Osteoblast (primary cell): ENCODE results near the gene COL1A1. TPM values are rescaled to one million over a fixed set of nuclear protein-coding genes. Genes with fewer than 3 reads are reported as not detected.

Source experiments
- DNase-seq: peaks from one replicate; pipeline ENCODE4 v3.0.0; 2011; ENCODE audit warnings: low spot score, mixed read lengths; ENCODE audit not compliant: insufficient read length; ENCODE audit errors: missing footprints
- H2AFZ ChIP-seq: 2 replicates; pipeline ENCODE4 v1.6.0; 2011; ENCODE audit warnings: mild to moderate bottlenecking, low read length
- H3K27ac ChIP-seq: 2 replicates; pipeline ENCODE4 v1.5.1; 2011; ENCODE audit warnings: mild to moderate bottlenecking, low read depth, low read length, moderate library complexity
- H3K27me3 ChIP-seq: 2 replicates; pipeline ENCODE4 v1.6.0; 2012; ENCODE audit warnings: mild to moderate bottlenecking, control low read depth, inconsistent platforms, low read length, moderate library complexity; ENCODE audit not compliant: insufficient read depth
- H3K36me3 ChIP-seq: 2 replicates; pipeline ENCODE4 v1.5.1; 2011; ENCODE audit warnings: mild to moderate bottlenecking, low read length, control low read depth, moderate library complexity; ENCODE audit not compliant: insufficient read depth
- H3K4me1 ChIP-seq: 2 replicates; pipeline ENCODE4 v1.5.1; 2011; ENCODE audit warnings: mild to moderate bottlenecking, low read length, control low read depth, moderate library complexity; ENCODE audit not compliant: insufficient read depth
- H3K4me2 ChIP-seq: 2 replicates; pipeline ENCODE4 v1.6.0; 2011; ENCODE audit warnings: mild to moderate bottlenecking, low read length; ENCODE audit not compliant: insufficient read depth
- H3K4me3 ChIP-seq: fragments of 200-600 bp; sonication (generic); 3 replicates; pipeline ENCODE4 v1.5.1; 2012; ENCODE audit warnings: mild to moderate bottlenecking, low read length, inconsistent platforms; ENCODE audit not compliant: insufficient read depth
- H3K79me2 ChIP-seq: 2 replicates; pipeline ENCODE4 v1.6.0; 2012; ENCODE audit warnings: mild to moderate bottlenecking, low read length, control low read depth, inconsistent platforms; ENCODE audit not compliant: insufficient read depth
- H3K9me3 ChIP-seq: 2 replicates; pipeline ENCODE4 v1.5.1; 2011; ENCODE audit warnings: low read depth, low read length, control low read depth
- H4K20me1 ChIP-seq: 2 replicates; pipeline ENCODE4 v1.6.0; 2012; ENCODE audit warnings: mild to moderate bottlenecking, low read length, control low read depth; ENCODE audit not compliant: insufficient read depth
- total RNA-seq: library from RNA; depleted of rRNA; stranded (reverse); fragments of >200 nt; gene quantifications from 2 replicates; pipeline ENCODE4 v1.2.3, GENCODE V29; 2012
- TF ChIP-seq, protein P1 (sequence below): IDR thresholded peaks from 2 replicates; pipeline ENCODE4 v1.5.1; 2011; ENCODE audit warnings: mild to moderate bottlenecking, low read depth, low read length, moderate library complexity; ENCODE audit errors: extremely low read depth

COL1A1 gene
- total RNA-seq, 1 donor = 8,987 TPM

DNA sequence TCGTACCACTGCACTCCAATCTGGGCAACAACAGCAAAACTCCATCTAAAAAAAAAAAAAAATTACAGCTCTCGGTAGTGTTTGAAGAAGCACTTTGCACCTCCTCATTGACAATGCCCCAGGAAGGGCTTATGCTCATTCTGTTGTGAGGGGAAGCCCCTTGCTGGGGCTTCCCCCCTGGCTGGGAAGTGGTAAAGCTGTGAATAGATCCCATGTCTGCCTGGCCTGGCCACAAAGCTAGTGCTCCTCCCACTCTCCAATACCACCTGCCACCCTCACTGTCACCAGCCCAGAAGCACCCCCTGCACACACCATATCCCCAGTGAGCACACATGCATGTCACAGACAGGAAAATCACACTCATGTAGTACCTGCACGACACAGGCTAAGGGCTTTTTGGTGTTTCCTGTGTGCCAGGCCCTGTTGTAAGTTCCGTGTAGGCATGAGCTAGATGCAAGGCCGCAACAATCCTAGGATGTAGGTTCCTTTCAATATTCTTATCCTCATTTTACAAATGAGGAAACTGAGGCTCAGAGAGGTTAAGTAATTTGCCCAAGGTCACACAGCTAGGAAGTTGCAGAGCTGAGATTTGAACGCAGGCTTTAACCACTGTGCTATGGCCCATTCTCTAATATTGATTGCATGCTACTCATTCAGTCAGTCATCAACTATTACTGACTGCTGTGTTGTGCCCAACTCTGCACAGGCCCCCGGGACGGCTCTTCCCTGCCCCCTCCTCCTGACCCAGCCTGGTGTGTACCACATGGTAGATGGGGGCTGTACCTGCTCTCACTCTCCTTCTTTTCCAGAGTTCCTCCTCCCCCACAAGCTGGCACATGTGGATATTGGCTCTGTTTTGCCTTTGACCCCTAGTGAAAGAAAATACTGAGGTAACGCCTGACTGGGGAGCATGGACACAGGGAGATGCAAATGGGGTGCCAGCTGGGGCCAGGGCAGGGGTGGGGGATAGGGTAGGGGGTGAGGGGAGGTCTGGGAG, 11.9 kb upstream of the COL1A1 start:
- Histone ChIP-seq H3K4me2 (no peak overlapping the region), H2AFZ (no peak overlapping the region), H3K4me3 (no peak overlapping the region), H3K27ac (peak overlapping the region; percentile 96), H3K36me3 (no peaks in the 10 kb centered on the region), H3K27me3 (no peaks in the 10 kb centered on the region), H3K9me3 (no peaks in the 10 kb centered on the region), H3K79me2 (peaks cover 8% of the 10 kb centered on the region), H4K20me1 (no peaks in the 10 kb centered on the region), H3K4me1 (peaks cover 82% of the 10 kb centered on the region)
- DNase-seq = peak; percentile 26
- TF ChIP-seq, protein P1, sequence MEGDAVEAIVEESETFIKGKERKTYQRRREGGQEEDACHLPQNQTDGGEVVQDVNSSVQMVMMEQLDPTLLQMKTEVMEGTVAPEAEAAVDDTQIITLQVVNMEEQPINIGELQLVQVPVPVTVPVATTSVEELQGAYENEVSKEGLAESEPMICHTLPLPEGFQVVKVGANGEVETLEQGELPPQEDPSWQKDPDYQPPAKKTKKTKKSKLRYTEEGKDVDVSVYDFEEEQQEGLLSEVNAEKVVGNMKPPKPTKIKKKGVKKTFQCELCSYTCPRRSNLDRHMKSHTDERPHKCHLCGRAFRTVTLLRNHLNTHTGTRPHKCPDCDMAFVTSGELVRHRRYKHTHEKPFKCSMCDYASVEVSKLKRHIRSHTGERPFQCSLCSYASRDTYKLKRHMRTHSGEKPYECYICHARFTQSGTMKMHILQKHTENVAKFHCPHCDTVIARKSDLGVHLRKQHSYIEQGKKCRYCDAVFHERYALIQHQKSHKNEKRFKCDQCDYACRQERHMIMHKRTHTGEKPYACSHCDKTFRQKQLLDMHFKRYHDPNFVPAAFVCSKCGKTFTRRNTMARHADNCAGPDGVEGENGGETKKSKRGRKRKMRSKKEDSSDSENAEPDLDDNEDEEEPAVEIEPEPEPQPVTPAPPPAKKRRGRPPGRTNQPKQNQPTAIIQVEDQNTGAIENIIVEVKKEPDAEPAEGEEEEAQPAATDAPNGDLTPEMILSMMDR = no peak

DNA sequence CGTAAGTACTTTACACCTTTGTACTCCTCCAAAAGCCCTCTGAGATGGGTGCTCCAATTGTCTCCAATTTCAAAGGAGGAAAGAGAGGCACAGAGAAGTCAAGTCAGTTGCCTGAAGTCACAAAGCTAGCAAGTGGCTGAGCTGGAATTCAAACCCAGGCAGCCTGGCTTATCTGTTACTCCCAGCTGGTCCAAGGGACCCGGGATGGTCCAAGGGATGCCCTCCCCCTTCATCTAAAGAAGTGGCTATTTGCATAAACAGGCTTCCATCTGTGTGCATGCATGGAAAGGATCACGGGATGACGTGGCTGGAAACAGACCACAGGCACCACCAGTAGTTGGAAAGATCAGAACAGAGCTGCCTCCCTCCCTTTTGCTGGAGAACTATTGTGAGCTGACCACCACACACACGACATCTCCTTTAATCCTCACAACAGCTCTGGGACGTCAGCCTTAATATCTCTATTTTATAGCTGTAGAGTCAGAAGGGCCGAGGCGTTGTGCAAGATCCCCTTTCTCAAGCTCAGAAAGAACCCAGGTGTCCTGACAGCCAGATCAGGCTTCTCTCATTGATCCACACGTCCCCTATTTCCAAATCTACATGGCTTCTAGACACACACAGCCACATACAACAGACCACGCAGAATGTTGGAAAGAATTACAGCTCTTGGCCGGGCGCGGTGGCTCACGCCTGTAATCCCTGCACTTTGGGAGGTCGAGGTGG, 10.9 kb upstream of the COL1A1 start:
- Histone ChIP-seq H3K27me3 (no peaks in the 10 kb centered on the region), H3K4me3 (peak overlapping the region; percentile 12), H2AFZ (no peak overlapping the region), H3K9me3 (no peaks in the 10 kb centered on the region), H3K36me3 (no peaks in the 10 kb centered on the region), H3K4me2 (peak overlapping the region; percentile 37), H3K4me1 (peaks cover 76% of the 10 kb centered on the region), H3K79me2 (peaks cover 15% of the 10 kb centered on the region), H4K20me1 (no peaks in the 10 kb centered on the region), H3K27ac (peak overlapping the region; percentile 96)
- DNase-seq = peak; percentile 82
- TF ChIP-seq, protein P1 = no peak

DNA sequence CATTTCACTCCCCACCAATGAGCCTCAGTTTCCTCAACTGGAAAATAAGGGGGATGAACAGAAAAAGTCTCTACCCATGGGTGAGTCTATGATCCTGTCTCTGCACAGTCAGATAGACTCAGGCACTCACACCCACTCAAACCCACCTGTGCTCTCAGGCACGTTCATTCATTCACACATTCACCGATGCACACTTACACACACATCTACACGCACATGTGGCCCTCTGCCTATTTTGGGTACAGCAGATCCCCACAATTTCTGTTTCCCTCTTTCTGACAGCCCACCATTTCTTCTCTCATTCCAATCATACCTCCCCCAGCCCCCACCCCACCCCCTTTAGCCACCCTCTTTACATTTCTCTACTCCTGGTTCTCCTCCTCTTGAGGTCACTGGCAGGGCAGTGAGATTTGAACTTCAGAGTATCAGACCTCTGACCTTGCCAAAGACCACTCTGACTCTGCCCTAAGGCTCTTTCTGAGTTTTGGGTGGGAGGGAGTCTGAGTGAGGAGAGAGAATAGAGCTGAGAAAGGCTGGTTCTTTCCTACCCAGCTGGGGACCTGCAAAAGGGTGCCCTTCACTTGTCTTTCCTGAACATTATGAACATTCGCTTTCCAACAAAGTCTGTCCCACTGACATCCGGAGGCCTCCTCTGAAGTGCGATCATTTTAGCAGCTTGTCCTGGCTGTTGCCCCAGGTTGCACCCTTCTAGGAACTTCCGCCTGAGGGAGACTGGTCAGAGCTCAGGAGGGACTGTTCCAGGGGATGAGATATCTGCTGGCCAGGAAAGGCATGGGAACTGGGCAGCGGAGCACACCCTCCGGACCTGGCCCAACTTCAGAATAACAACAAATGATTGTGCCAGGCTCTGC, 10.1 kb upstream of the COL1A1 start:
- H3K4me2 ChIP-seq = peak overlapping the region; percentile 57
- H3K27ac ChIP-seq = peak overlapping the region; percentile 96
- TF ChIP-seq, protein P1 = no peak
- H3K4me1 ChIP-seq = peaks cover 76% of the 10 kb centered on the region
- no peaks in the 10 kb centered on the region for H3K36me3 ChIP-seq
- H4K20me1 ChIP-seq = no peaks in the 10 kb centered on the region
- peak; percentile 84 for DNase-seq
- peaks cover 12% of the 10 kb centered on the region for H3K79me2 ChIP-seq
- H3K27me3 ChIP-seq = no peaks in the 10 kb centered on the region
- peak overlapping the region; percentile 26 for H3K4me3 ChIP-seq
- H3K9me3 ChIP-seq = no peaks in the 10 kb centered on the region
- H2AFZ ChIP-seq = no peak overlapping the region
